NCI-H2081 (cell line): ENCODE data around the gene TMEM163.
"Not testable (repeated sequence)": the region's sequence is repeated elsewhere in the genome, so short reads cannot be mapped to it uniquely, and the experiment has no call there.

ENCODE experiments used
- DNase-seq, 2 experiments: peaks; one replicate each; lab custom pipeline; 2025; lab: John Stamatoyannopoulos, UW

The TMEM163 gene

DNA sequence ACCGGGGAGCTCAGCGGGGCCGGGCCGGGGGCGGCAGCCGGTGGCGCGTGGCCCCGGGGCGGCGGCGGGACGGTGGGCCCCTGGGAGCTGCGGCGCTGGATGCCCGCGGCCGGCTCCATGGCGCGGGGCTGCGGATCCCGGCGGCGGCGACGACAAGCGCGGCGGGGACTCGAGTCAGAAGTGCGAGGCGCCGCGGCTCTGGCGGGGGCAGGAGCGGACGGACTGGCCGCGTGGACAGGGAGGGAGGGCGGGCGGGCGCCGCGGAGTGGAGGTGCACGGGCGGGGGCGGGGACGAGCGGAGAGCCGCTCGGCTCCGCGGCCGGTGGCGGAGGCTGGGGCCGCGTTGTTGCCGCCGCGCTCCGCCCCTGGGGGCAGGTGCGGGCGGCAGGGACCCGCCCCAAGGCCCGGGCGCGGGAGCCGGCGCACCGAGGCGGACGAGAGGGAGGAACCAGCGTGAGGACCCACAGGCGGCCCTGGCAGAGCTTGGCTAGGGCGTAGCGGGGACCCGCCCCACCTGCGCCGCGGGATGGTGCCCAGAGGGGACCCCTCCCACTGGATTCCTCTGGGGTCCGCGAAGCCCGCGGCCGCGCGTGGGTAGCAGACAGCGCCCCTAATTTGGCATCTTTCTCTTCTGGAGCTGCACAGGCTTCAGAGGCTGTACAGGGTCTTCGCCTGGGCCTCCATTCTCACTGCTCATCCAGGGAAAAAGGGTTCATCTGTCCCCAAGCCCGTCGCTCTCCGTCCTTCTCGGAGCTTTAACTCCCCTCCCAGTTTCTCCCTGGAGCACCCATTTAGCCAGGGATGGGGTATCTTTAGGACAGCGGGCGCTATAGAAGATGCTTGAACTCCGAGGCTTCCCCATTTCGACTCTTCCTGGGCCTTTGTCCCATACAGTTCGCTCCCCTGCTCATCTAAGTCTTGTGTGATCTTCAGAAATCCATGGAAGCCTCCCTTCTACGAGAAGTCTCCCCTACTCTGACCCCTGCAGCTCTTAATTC, at the start of gene TMEM163:
Gene TMEM163 (minus strand): TSS at position 184 of the 998 bp plus-strand sequence.
- peak; percentile 52 to 63 for DNase-seq

DNA sequence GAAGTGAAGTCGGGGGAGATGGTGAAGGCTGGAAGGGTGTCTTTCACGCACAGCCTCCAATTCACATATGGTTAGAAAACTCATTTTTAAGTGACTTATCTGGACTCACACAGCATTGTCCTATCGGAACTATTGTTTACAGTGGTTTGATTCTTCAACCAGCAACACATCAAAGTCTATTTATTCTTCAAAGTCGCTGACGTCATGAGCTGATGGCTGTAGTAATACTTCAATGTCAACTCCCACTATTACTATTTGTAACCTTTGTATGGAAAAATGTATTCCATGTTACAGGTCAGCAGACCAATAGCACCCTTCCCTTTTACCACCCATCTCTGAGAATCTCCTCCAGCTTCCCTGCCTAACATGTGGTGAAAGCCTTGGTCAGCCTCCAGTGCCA, 47.8 kb upstream of the TMEM163 start:
- DNase-seq: no peak

DNA sequence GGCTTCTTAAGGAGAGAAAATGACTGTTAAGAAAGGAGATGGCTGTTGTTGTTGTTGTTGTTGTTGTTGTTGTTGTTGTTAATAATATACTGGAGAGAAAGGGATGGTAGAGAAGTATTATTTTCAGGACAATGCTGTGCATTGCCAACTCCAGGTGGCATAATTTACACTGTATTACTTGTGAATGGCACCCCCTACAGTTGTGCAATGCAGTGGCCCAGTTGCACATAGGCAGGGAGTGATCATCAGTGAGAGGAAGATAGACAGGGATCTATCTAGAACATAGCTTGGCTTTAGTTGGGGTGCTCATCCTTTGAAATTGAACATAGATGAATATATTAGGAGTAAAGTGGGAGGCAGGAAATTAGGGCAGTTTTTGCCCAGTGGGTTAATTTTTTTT, 47.2 kb upstream of the TMEM163 start:
- DNase-seq: no peak

DNA sequence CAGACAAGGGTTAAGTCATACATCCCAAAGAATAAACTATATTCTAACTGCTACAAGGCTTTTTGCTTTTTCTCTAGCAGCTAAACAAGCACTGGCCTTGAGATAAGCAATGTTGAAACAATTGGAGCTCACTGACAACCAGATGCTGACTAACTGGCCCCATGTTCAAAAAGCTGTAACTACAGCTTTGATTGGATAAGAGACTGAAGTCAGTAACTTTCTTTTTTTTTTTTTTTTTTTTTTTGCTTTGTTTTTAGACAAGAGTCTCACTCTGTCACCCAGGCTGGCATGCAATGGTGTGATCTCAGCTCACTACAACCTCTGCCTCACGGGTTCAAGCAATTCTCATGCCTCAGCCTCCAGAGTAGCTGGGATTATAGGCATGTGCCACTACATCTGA, 45.4 kb upstream of the TMEM163 start:
- no peak for DNase-seq

DNA sequence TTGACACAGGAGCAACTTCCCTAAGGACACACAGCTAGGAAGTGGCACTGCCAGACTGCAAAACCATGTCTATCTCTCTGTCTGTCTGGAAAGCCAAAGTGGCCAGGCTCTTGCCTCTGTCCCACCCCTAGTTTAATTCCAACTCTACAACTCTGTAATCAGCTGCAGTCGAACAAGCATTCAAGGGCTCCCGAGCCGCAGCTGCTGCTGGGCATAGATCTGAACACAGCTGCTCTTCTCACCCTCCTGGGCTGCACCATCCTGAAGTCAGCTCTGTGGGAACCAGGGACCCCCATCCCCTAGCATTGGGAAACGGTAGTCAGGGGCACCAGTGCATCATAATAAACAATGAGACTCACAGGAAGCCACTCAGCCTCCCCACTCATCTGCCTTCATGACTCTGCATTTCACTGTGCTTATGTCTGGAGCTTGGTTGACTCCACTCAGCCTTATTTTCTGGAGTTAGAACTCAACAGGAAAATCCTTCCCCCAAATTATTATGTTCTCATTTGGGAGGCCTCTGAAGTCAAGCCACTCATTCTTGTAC, 44.4 kb upstream of the TMEM163 start:
- DNase-seq: no peak

DNA sequence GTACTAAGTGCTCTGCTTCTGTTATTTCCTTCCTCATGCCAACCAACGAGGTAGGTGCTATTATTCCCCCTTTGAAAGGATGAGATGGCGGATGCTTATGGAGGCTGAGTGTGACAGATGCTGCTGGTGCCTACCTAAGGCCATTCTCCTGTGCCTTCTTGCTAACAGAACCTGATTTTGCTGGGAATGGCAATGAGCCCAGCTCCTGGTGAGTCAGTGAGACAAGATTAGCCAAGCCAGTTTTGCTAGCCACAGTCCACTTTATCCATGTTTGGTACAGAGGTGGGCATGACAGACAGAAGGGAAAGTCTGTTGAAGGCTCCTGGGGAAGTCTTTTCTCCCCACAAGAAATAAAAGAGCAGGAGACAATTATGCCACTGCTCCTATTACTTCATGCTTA, 43.7 kb upstream of the TMEM163 start:
- no peak for DNase-seq

DNA sequence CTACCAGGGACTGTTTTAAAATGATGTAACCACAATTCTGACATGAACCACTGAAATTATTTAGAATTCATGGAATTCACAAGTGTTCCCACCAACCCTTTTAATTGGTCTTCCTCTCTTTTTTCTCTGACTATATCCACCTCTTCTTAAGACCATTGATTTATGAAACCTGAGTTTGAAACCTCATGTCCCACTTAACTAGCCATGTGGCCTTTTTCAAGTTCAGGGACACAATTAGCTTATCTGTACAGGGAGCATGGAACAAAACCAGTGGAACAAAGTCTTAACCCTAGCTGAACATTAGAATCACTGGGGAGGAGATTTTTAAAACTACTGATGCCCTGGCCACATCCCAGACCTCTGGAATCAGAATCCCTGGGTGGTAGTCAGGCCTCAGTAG, 41.6 kb upstream of the TMEM163 start:
- DNase-seq: no peak

DNA sequence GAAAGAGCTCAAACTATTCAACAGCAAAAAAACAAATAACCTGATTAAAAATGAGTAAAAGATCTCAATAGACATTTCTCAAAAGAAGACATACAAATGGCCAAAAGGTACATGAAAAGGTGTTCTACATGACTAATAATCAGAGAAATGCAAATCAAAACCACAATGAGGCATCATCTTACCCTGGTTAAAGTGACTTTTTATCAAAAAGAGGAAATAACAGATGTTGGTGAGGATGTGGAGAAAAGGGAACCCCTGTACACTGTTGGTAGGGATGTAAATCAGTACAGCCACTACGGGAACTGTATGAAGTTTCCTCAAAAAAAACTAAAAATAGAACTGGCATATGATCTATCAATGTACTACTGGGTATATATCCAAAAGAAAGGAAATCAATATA, 39.8 kb upstream of the TMEM163 start:
- no peak for DNase-seq

DNA sequence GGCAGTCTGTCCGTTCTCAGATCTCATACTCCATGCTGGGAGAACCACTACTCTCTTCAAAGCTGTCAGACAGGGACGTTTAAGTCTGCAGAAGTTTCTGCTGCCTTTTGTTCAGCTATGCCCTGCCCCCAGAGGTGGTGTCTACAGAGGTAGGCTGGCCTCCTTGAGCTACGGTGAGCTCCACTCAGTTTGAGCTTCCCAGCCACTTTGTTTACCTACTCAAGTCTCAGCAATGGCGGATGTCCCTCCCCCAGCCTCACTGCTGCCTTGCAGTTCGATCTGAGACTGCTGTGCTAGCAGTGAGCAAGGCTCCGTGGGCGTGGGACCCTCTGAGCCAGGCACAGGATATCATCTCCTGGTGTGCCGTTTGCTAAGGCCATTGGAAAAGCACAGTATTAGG, 33.2 kb upstream of the TMEM163 start:
- DNase-seq: not testable (repeated sequence)

DNA sequence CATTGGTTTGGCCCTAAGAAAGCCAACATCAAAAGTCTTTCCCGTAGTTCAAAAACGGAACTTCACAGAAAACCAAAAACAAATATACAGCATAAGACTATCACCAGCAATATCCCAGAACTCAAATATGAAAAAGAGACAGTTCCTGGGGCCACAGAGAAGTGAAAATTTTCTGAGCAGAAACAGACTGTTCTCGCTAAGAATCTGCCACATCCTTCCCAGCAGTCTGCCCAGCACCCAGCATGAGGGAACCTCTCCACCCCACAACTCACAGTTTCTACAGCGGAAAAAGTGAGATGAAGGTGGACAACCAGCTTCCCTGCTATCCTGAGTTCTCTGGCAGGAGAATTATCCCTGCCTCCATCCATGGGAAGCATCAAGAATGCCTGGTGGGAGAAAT, 26.7 kb upstream of the TMEM163 start:
- no peak for DNase-seq

DNA sequence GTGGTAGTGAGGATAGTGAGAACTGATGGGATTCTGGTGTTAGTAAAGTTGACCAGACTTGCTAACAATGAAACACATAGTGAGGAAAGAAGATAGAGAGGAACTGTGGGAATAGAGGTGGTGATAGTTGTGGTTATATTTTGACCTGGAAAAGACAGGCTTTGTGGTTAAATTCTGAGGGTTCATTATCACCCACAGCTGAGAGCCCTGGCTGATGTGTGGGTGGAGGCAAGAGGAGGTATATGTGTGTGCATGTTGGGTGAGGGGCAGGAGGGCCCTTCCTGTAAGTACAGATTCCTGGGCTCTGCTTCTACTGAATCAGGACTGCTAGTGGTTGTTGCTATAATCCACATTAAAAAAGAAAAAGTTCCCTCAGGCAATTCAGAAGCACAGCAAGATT, 26.2 kb upstream of the TMEM163 start:
- no peak for DNase-seq

DNA sequence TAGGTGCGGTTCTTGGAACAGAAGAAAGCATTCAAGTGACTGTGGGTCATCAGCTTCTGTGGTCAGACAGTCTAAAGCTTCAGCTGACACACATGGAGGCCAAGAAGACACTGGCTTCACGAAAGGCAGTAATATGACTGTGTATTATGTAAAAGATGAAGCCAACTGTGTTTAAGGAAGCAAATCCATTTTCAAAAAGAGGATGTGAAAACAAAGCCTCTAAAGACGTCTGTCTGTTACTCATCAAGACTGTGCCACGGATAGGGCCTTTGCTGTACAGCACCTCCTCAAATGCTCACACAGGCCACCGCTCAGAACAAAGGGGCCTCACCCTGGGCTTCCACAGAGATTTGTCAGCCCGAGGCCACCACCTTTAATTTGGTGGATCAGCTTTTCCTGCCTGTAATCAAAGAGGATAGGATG, 21.1 kb upstream of the TMEM163 start:
- DNase-seq: no peak

DNA sequence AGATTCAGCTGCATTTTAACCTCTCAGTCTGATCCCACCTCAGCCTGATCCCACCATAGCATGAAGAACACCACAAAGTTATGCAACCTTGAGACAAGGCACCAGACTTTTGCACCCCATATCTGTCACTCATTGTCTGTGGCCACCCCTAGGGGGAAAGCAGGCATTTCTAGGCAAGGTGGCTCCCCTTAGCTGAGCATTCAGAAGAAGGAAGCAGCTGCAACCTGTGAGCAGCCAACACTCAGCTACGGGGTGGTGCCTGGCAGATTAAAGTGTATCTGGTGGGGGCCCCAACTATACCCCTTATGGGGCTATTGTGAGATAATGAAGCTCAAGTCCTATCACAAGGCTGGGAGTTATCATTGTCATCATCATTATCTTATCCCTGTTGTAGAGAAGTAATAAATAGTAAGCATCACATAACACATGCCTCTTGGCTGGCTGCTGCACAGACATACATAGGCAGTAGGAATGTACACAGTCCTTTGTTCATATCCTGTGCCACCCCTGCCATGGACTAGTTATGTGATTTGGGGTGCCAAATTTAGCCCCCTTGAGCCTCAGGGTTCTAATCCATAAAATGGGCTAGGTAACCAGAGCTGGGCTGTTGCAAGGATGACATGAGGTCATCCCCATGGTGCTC, 20.6 kb upstream of the TMEM163 start:
- DNase-seq: no peak

DNA sequence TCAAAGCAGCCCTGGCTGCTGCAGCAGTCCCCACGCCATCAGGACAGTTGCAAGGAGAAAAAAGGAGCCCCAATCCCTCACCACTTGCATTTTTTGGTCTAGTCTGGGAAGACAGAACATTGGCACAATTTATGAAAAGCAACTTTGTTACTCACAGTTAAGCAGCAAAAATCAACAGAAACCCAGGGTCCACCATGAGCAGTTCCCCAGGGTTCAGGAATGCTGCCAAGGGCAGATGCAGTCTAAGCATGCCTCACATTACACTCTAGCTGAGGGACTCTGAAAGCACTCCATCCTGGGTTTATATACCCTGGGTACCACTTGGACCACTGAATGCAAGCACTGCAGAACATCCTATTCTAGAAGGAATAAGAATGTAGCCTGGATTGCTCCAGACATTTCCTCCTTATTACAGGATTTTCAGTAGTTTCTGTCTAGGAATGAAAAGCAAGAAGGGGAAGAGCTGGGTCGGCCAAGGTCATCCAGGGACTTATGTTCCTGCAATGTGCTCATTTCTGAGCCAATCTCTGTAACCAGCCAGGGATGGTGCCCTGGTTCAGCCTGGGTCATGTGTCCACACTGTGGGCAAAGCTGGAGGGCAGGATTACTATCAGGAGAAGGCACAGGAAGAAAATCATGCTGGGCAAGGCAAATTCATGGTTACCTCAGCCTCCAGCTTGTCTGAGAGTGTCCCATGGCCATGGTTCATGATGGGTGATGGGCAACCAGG, 19.5 kb upstream of the TMEM163 start:
- no peak for DNase-seq

DNA sequence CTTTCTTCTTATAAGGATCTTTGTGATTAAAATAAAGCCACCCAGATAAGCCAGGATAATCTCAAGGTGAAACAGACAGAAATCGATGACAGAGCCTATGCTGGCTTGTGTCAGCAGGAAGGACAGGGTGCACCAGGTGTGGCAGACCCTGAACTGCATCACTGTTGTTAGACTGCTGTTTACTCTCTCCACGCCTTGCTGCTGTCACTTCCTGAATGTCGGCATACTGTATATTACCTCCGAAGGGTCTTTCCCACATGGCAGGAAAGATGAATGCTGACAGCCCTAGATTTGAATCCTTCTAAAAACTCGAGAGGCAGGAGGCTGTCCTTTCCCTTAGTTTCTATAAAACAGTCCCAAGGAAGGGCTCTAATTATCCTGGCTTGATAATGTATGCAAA, 18.9 kb upstream of the TMEM163 start:
- peak; percentile 5 to 68 for DNase-seq

DNA sequence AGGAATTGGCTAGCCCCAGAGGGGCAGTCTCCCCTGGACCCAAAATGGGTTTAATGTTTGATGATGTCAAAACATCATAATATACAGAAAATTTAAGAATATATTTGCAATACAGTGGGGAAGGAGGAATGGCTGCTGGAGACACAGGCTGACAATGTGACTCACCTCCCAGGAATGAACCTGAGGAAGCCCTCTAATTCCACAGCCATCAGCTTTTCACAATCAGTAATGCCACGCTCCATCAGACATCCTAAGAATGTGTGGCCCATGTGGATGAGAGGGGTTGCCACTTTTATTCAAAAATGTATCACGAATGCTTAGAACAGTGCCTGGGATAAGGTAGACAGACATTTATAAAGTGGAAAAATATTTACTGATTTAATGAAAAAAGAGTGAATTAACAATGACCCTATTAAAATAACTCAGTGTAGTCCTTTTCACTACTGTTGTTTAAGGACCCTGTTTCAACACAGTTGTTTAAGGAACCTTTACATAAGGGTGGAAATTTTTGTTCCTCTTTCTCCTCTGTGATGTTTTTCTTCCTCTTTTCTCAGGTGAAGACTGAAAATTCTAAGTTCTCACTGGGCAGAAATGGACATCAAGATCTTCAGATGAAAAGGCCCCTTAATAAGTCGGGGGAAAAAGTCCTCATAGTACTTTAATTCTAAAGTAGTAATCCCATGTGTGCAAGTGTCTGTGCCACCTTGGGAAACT, 17.5 kb upstream of the TMEM163 start:
- no peak for DNase-seq

DNA sequence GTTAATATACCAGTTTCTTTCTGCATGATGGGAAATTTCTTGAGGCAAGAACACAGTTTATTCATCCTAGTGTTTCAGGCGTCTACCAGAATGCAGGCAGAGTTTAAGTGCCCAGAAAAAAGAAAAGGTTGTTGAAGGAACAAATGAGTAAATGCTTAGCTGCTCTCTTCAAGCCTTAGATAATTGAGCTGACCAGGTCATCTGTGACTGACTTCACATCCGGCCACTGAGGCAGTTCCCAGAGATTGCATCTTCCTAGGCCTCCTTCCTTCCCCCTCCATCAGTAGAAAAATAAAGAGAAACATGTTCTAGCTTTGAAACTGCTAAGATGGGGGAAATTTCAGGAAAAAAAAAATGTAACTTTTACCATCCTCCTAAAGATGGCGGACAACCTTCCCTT, 9.4 kb upstream of the TMEM163 start:
- no peak for DNase-seq

DNA sequence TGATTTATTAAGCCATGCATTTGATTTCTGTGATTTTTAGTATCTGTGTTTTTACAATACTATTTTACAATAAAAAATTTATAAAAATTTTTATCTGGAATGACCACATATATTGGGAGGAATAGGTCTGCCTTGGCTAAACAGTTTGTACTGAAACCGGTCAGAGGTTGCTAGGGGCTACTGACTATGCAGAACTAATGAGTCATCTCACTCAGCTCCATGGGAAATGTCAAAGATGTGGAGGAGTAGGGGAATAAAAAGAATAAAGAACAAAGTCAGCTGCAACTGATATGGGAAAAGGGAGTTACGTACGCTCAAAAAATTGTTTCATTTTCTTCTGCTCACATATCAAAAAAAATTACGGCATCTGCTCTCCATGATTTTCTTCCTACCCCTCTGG, 8.6 kb upstream of the TMEM163 start:
- no peak for DNase-seq

DNA sequence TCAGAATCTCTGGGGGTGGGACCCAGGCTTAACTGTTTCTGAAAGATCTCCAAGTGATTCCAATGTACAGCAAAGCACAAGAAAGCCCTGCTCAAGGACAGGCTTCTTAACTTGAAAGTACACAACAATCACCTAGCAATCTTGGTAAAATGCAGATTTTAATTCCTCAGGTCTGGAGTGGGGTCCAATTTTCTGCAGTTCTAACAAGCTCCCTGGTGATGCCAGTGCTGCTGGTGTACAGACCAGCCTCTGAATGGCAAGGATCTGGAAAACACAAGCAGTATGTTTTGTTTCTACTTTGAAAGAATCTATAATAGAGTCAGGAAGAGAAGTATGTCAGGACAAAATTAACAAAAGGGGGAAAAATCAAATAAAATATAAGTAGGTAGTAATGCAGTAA, 7.8 kb upstream of the TMEM163 start:
- DNase-seq: no peak

DNA sequence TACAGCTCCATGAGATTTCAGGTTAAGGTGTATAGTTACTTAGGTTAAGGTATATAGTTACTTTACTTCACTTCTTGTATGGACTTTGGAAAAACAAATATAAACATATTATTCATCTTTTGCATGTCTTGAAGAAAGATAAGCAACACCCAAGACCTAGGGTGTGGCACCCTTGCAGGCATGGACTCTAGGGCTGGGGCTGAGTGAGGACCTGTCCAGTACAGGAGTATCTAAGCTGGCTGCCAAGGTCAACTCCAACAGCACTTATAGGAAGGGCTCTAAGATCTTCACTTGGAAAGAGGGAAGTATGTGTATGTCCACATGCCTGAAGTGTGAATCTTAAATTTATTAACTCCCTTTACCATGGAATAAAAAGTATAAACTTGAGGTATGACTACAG, 7.1 kb upstream of the TMEM163 start:
- DNase-seq: no peak

DNA sequence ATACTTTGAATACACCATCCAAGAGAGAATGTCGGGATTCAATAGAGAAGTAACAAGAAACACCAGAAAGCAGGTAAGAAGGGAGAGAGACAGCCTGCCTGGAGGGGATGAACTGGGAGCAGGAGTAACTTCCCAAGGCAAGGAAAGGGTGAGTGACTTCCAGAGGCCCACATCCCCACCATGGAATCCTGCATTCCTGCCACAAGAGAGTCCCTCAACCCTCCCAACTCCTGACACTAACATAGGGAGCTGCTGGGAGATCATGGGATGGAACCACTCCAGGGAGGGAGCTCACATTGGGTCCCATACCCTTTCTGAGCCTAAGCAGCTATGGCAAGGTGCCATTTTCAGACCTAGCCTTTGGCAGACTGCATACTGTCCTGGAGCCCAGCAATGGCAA, 5.5 kb upstream of the TMEM163 start:
- no peak for DNase-seq

DNA sequence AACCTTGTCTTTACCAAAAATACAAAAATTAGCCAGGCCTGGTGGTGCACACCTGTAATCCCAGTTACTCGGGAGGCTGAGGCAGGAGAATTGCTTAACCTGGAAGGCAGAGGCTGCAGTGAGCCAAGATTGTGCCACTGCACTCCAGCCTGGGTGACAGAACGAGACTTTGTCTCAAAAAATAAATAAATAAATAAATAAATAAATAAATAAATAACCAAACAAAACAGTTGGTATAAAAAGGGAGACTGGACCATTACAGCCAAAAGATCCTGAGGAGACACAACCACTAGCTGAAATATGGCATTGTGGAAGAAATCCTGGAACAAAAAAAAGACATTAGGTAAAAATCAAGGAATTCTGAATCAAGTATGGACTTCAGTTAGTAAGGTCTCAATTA, 4.9 kb upstream of the TMEM163 start:
- DNase-seq: not testable (repeated sequence)
